Body of pancreas (tissue), 4 donors: ENCODE measurements around the gene PRKG1.

ENCODE experiments used
- CTCF ChIP-seq, 7 experiments: fragments of 450-650 bp in 4 of 7; fragments of 200-600 bp in 3 of 7; sonication (generic) in 3 of 7; IDR thresholded peaks; one replicate each; pipeline ENCODE4 v1.5.1; 2016 to 2019; ENCODE audit warnings: antibody characterized with exemption in 7 of 7
- POLR2A ChIP-seq, 3 donors: fragments of 450-650 bp; IDR thresholded peaks; one replicate each; pipeline ENCODE4 v1.6.1; 2016; ENCODE audit warnings: antibody characterized with exemption in 3 of 3, mild to moderate bottlenecking in 2 of 3

GRCh38 chr10:52004342-52004949, 930.2 kb downstream of the PRKG1 start:
- peak in 6 of 7 experiments; percentile 31 to 45 (median 37) for TF ChIP-seq CTCF (IDR thresholded peaks at IDR 0.05)
- no peak for TF ChIP-seq POLR2A (IDR thresholded peaks at IDR 0.05)
